Medulla oblongata (tissue), 1 donor: ENCODE data around the gene HSPBP1.

Experiments
- DNase-seq: peaks from one replicate; pipeline ENCODE4 v3.0.0-alpha.2; 2015; ENCODE audit errors: extremely low spot score

The HSPBP1 gene

GRCh38 chr19:55255618-55256423, 24.1 kb downstream of the HSPBP1 start:
- no peak for DNase-seq

- peak; percentile 3 for DNase-seq
Observed at GRCh38 chr19:55254625-55254977, 25.3 kb downstream of the HSPBP1 start.

- peak; percentile 37 for DNase-seq
Observed at GRCh38 chr19:55253842-55254624, 25.9 kb downstream of the HSPBP1 start.

GRCh38 chr19:55252760-55253663, 26.9 kb downstream of the HSPBP1 start:
- no peak for DNase-seq

GRCh38 chr19:55251341-55252081, 28.4 kb downstream of the HSPBP1 start:
- DNase-seq = no peak

- DNase-seq = no peak
Observed at GRCh38 chr19:55250262-55251036, 29.5 kb downstream of the HSPBP1 start.

- DNase-seq = no peak
Observed at GRCh38 chr19:55249841-55250240, 30.1 kb downstream of the HSPBP1 start.

- no peak for DNase-seq
Observed at GRCh38 chr19:55248704-55249103, 31.2 kb downstream of the HSPBP1 start.

- no peak for DNase-seq
Observed at GRCh38 chr19:55248166-55248675, 31.7 kb downstream of the HSPBP1 start.

- DNase-seq = no peak
Observed at GRCh38 chr19:55247621-55248099, 32.2 kb downstream of the HSPBP1 start.

GRCh38 chr19:55246462-55247451, 33.2 kb downstream of the HSPBP1 start:
- no peak for DNase-seq

GRCh38 chr19:55245236-55245904, 34.5 kb downstream of the HSPBP1 start:
- DNase-seq = no peak

GRCh38 chr19:55244004-55244680, 35.8 kb downstream of the HSPBP1 start:
- no peak for DNase-seq

GRCh38 chr19:55242517-55242916, 37.4 kb downstream of the HSPBP1 start:
- no peak for DNase-seq

GRCh38 chr19:55241935-55242464, 37.9 kb downstream of the HSPBP1 start:
- no peak for DNase-seq

GRCh38 chr19:55241143-55241934, 38.6 kb downstream of the HSPBP1 start:
- no peak for DNase-seq

- no peak for DNase-seq
Observed at GRCh38 chr19:55240713-55241020, 39.2 kb downstream of the HSPBP1 start.
